NCI-H1105 (cell line): ENCODE data around the gene FAM149A.

Experiments
- DNase-seq: peaks from one replicate; lab custom pipeline; 2025; lab: John Stamatoyannopoulos, UW

Gene FAM149A

DNA sequence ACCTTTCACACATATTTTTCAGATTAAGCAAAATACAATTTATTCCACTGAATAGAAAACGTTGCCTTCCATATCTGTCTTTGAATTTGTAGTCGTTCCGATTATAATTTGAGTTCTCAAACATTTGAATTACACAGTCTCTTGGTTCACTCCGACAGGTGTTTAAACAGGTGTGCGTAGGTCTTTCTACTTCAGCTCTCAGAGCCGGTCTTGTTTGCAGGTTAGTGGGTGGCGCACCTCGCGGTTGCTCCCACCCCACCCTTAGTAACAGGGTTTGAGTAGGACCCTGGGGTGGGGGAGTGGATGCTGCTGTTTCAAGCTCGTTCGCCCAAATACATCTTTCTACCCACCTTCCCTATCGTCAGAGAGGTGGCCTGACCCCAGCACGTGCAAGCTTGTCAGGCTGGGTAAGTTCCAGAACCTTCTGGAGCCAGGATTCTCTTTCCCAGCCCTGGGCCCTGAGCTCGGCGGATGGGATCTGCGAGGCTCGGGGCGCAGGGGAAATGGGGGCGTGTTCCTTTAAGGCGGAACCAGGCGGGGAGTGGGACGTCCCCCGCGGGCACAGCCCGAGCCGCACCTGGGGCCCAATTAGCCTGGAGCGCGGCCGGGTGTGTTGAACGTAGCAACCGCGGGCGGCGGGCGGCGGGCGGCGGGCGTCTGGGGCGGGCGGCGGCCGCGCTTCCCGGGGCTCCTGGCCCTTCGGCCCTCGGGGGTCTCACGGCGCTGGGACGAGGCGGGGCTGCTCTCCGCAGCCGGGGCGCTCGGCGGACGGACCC lies at the start of gene FAM149A:
Gene FAM149A (plus strand): TSS at position 591 of the 776 bp plus-strand sequence.
- no peak for DNase-seq

DNA sequence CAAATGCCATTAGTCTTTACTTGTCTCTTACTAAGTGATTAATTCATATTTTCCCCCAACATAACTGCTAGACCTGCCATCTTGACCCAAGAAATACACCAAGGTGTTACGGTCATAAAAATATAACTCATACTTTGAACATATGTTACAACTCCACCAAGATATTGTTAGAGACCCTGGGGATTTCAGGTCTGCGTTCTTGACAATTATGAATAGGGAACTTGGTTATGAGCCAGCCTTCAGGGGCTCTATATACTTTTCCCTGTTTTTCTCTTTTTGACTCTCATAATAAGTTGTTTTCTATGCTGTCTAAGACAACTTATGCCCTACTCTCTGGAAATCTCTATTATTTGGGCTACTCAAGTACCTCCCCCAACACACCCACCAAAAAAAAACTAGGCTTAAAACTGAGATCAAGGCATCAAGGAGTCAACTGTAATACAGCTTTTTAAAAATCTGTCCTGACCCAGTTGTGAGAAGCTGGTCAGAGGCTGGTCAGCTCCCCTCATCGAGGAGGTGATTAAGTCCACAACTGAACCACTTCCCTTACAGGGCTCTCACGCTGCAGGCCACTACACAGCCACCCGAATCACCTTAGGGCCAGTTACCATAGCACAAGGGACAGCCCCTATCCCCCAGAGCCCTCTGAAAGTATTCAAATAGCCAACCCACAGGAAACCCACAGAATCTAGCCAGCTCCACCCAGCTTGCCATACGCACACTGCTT lies 46.1 kb upstream of the FAM149A start:
- DNase-seq: no peak

DNA sequence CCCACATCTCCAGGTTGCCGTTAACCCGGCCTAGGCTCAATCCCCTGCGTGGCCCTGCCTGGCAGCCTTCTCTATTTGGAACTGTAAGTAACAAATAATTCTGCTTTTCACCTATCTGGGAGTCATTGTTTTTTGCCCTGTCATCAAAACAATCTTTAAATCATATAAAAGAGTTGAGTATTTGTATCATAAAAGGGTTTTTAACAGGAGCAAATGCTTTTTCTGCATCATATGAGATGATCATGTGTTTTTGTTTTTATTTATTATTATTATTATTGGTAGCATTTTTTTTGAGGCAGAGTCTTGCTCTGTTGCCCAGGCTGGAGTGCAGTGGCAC lies 45.6 kb upstream of the FAM149A start:
- DNase-seq: no peak

DNA sequence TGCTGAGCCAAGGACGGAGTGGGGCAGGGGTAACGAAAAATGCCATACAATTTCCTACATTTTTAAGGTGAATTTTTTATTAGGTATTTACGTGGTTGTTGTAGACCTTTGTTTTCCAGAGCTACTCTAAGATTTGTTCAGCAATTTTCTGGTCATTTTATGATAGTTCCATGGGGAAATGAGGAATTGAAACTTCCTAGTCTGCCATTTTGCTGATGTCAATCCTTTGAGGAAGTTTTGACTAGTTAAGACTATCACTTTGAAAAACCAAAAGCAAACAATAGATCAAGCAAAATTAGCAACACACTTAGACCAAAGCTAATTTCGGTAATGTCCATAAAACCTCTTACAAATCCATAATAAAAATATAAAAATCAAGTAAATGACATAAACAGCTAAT lies 42.6 kb upstream of the FAM149A start:
- DNase-seq: no peak

DNA sequence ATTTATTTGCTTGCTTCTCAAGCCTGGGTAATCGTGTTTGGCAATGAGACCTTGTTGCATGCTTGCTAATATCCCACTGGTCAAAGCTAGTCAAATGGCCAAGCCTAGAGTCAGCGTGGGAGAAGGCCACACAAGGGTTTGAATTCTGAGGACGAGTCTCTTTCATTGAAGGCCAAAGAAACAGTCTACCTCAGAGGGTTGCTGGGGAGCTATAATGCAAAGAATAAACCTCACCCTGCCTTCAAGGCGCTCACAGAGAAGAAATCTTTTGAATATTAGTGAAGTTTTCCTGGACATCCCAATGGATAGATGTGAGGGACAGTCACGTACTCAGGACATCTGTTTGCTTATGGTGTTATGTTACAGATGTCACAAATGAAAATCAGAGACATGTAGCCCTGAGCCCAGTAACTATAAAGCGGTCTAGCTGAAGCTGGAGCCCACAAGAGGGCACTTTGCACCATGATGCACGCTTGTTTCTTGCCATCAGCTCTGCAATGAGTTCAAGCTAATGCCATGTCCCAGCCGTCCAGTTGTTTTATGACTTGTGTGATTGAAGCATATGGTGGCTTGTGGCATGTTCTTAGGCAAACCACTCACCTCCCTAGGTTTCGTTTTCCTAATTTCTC lies 36.6 kb upstream of the FAM149A start:
- no peak for DNase-seq

DNA sequence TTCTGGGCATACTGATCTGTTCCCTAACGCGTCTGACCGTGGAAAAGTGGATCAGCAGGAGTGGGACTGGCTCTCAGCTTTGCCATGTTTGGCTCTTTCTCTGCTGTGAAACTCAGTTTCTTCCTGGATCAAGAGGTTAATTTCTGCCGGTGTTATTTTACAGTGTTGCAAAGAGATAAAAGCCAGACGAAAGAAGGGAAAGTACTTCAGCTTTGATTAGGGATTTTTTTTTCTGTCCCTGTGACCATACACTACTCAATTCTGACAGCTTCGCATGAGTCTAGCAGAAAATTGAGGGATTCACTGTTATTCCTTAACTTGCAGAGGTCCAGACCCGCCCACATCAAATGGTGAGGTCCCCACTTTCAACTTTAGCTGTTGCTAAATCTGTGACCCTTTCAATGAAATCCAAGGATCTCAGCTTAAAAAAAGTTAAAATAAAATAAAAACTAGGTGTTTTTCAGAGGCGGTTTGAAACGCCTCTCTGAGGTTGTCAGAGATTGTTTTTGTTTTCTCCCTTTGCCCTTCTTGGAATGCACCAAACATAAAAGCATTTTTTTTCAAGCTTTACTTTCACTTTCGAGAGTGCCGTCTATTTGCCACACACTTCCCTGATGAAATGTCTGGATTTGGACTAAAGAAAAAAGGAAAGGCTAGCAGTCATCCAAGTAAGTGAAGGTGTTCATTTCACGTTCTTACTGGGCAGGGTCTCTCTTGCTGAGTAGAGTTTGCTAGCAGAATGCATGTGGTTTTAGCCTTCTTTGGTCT lies 35.7 kb upstream of the FAM149A start, which contains the start of gene TLR3:
Gene TLR3 (plus strand): TSS at position 576 of the 768 bp plus-strand sequence. CDS start 7,464 bp downstream, outside the sequence.
- no peak for DNase-seq

DNA sequence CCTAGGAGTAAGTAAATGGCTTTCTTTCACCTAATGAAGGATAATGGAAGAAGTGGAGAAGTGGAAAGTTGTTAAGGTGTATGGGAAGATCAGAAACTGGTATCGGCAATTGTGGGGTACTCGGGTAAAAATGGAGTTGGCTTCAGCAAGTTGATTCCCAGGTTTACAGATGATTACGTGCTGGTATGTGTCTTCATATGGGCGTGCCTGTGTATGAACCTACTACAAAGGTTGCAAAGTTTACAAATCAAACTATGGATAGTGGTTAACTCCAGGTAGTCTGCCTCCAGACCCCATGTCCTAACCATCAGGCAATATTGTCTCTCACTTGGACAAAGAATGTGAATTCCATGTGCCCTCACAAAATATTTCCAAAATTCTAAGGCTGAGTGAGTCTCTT lies 34.8 kb upstream of the FAM149A start:
- DNase-seq: no peak

DNA sequence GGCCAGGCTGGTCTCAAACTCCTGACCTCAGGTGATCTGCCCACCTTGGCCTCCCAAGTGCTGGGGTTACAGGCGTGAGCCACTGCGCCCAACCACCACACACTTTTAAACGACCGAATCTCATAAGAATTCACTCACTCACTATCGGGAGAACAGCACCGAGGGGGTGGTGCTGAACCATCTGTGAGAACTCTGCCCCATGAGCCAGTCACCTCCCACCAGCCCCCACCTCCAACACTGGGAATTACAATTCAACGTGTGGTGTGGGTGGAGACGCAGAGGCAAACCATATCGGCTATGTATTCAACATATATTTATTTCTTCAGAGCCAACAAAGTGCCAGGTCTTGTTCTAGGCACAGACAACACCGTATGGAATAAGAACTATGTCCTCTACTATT lies 32.0 kb upstream of the FAM149A start:
- no peak for DNase-seq

DNA sequence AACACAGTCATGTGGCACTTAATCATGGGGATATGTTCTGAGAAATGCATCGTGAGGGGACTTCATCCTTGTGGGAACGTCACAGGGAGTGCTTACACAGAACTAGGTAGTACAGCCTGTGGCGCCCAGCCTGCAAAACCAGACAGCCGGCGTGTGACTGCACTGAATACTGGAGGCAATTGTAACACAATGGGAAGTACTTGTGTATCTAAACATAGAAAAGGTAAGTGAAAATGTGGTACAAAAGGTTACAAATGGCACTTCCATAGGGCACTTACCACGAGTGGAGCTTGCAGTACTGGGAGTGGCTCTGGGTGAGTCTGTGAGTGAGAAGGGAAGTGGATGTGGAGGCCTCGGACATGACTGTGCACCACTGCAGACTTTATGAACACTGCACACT lies 30.3 kb upstream of the FAM149A start:
- DNase-seq: no peak

DNA sequence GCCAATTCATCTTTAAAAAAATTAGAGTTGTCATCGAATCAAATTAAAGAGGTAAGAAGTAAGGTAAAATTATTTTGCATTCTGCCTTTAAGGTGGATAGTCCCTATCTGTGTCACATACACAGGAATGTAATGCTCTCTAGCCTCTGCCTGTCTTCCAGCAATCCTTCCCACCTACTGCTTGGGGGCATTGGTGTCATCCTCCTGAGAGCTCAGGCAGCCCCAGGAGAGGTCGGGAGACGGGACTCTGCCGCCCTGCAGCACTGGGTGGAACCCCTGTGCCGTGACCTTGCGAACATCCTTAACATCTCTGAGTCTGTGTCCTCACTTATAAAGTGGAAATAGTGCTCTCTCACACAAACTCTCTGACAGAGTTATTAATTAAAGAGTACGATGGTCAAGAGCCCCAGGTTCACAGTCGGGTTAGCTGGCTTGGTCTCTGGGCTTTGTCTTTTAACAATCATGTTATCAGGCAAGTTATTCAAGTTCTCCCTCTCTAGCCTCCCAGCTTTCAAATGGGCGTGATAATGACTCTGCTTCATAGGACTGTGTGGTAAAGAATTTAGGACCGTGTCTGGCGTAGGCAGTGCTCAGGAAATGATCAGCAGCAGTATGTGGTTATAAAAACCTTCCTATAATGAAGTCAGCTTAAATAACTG lies 25.4 kb upstream of the FAM149A start:
- DNase-seq: no peak

DNA sequence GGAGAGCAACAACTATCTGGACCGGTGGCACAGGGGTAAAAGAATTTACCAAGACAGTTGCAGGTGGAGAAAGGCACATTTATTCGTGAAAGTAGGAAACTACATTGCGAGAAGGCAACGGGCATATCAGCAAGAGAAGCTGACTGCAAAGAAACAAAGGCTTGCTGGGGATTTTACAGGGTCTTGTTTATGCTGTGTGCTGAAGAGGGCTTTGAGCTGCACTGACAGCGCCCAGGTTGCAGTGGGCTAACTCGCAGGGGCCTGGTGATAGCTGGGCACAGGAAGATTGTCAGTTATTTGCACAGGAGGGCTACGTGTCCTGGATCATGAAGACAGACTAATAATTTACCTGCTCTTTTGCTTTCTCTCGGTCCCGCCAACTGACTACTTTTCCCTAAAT lies 24.8 kb upstream of the FAM149A start:
- DNase-seq: no peak

DNA sequence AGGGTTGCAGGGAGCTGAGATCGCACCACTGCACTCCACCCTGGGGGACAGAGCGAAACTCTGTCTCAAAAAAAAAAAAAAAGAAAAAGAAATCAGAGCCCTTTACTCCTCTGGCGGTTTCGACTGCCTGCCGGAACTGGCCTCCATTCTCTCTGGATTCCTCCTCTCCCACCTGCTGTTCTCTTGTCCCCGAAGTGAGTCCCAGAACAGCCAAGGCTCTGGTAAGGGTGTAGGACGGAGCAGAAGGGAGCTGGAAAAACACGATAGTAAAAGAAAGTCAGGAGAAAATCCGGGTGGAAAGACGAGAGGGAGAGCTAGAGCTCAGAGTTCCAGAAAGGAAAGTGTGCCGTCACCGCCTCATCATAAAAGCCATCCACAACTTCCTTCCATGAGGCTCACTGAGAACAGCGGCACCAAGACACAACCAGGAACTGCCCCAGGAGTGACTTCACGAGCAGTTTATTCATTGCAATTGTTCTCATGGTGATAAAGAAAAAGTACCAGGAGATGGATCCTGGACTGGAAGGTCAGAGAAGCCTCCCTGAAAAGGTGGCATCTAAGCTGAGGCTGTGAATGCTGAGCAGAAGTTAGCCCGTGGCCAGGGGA lies 23.2 kb upstream of the FAM149A start:
- DNase-seq: no peak

DNA sequence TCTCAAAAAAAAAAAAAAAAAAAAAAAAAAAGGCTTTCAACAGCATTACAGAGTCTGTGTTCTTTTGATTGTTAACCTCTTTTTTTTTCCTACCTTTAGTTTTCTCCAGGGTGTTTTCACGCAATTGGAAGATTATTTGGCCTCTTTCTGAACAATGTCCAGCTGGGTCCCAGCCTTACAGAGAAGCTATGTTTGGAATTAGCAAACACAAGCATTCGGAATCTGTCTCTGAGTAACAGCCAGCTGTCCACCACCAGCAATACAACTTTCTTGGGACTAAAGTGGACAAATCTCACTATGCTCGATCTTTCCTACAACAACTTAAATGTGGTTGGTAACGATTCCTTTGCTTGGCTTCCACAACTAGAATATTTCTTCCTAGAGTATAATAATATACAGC lies 22.3 kb upstream of the FAM149A start:
- no peak for DNase-seq

DNA sequence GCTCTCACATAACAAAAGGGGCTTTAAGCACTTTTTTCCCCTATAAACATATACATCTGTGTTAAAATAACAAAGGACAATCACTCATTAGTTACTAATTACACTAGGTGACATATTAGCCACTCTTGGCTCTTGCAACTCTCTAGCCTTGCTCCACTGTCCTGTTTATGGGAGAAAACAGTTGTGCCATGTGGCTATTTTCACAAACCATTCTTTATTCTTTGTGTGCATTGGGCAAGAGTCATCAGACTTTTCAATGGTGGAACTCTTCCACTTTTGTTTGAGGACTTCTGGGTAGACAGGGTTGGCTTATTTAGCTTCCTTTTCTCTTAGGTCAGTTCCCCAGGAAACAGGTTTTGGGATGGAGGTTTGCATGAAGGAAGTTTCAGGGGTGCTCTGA lies 16.0 kb upstream of the FAM149A start:
- DNase-seq: no peak

DNA sequence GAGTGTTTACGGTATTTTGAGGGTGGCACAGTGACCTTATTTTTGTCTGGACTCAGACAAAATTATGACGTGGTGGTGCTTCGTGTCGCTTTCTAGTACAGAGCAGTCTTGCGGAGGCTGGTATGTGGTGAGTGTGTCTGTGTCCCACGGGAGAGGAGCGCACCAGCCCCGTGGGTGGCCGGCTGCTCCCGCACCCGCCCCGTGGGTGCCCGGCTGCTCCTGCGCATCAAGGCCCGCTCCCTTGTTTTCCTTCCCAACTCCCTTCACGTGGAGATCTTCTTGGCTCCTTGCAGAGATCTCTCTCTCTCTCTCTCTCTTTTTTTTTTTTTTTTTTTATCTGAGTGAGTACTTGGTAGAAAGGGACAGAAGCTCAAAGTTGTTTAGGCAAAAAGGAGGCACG lies 12.2 kb upstream of the FAM149A start:
- DNase-seq: no peak

DNA sequence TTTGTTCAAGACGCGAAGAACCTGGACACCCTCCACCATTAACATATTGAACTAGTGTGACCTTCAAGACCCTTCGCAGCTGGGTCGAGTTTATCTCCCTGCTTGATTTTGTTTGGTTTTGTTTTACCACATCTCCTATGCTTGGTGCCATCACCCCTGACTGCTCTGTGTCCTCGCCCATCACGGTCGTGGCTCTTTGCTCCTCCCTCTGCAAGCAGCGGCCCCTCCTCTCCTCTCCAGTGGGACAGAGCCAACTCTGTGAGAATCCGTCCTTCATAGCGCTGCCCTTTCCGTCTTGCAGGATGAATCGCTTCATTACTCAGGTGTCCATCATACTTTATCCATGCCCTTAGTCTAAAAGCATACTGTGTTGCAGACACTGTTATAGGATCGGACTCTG lies 9.1 kb upstream of the FAM149A start:
- DNase-seq: no peak

DNA sequence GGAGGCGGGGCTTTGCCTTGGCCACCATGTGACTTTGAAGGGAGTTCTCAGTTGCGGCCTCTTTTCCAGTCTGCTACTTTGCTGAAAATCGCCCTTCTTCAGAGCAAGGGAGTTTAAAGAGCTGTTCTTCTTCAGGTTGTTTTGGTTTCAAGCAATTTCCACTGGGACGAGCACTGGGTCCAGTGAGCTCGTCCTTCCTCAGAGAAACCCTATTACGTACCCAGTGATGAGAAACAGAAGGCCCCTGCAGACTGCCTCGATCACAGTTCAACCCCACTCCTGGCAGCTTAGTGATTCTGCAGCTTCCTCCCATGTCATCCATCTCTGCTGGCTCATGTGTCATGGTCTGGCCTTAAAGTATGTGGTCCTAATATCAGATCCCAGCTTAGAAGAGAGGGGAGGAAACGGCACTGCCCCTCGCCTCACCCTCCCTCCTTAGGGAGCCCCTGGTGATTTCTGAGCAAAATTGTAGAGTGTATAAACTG lies 7.8 kb upstream of the FAM149A start:
- no peak for DNase-seq

DNA sequence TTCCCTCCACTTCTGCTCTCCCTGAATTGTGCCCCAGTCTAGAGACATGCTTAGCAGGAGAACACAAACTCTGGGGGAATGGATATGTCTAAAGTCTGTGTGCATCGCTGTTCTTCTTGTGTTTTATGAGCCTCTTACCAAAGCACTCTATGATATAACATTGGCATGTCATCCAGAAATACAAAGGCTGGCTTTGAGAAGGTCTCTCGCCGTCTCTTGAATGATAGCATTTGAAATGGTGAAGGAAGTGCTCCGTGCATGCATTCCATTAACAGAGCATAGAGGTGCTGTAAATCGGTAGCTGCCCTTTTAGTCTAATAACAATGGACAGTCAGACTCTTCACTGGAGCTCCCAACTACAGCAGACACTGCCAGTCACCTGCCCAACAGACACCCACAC lies 7.1 kb upstream of the FAM149A start:
- no peak for DNase-seq

DNA sequence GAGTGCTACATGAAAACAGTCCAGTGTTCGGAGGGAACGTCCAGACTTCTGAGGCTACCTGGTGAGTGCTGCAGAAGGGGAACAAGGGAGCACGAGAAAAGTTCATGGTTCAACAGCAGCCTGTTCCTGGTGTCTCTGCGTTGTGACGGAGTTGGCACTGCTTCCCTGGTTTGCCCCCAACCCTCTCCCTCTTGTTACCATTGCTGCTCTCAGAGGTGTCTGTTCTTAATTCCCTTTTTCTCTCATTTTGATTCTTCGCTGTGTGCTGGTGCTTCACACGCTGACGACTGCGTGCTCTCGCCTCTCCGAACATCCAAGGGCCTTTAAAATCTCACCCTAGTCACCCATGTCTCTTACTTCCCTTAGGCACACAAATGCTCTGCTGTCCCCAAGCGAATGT lies 1.6 kb upstream of the FAM149A start:
- DNase-seq: no peak

DNA sequence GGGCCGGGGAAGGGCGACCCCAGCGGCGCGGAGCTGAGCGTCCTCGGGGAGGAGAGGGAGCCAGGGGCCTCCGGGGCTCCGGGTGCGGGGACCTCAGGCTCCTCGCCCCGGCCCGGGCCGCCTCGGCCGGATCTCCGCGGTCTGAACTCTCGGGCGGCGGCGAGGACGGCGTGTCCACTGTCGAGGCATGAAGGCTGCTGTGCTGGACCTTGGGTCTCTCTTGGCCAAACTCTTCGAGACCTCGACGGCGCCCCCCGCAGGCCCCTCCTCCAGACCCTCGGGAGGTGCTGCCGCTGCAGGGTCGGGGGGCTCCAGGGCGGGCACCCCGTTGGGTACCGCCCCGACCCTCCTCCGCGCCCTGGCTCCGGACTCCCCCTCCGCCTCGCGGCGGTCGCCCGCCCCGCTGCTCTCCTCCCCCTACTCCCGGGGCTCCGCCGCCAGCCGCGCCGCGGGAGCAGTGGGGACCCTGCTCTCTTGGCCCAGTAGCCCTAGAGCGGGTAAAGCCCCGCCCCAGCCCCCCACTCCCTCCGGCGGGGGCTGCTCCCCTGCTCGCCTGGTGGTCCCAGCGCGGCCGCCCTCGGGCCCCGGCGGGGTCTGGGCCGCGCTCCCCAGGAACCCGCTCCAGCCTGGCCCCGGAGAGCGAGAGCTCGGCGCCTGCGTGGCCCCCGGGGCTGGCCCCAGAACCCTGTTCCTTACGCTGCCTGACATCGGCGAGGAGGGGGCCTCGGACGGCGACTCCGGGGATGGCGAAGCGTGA lies 564 bp downstream of the FAM149A start:
- no peak for DNase-seq
